SK-MEL-5 (cell line): ENCODE measurements around the gene NAALADL2. TPM values are rescaled to one million over a fixed set of nuclear protein-coding genes. Genes with fewer than 3 reads are reported as not detected.

Source experiments
- DNase-seq: peaks from one replicate; pipeline ENCODE4 v3.0.0-alpha.2; 2016; ENCODE audit warnings: low read depth, low spot score
- in situ Hi-C: cut with HindIII; loops from 2 replicates; pipeline ENCODE4 v1.10.0; 2016; ENCODE audit warnings: low sequenced_read_pairs, high pct_unique_total_duplicates, low pct_unique_long_range_greater_than_20kb
- total RNA-seq: library from RNA; depleted of rRNA; stranded (reverse); fragments of >200 nt; shearing (Covaris generic); gene quantifications from 2 replicates; pipeline ENCODE4 v1.2.3, GENCODE V29; 2014

NAALADL2 gene
- total RNA-seq, 1 experiment from 2014 or later = 2.9 TPM

- no peak for DNase-seq
- in situ Hi-C loops = no loop called here
These were observed 14.9 kb downstream of the NAALADL2 start for GRCh38 chr3:174873832-174874657.

GRCh38 chr3:174882789-174883188 lies 23.7 kb downstream of the NAALADL2 start:
- in situ Hi-C loops = no loop called here
- DNase-seq = no peak

GRCh38 chr3:174883881-174884675 lies 24.9 kb downstream of the NAALADL2 start:
- in situ Hi-C loops = no loop called here
- DNase-seq = no peak

- DNase-seq = no peak
- in situ Hi-C loops = no loop called here
These were observed 25.8 kb downstream of the NAALADL2 start for GRCh38 chr3:174884776-174885568.

GRCh38 chr3:174891524-174892203 lies 32.5 kb downstream of the NAALADL2 start:
- DNase-seq = peak; percentile 34
- in situ Hi-C loops = no loop called here

GRCh38 chr3:174907027-174907426 lies 47.9 kb downstream of the NAALADL2 start:
- in situ Hi-C loops = no loop called here
- no peak for DNase-seq

- no peak for DNase-seq
- in situ Hi-C loops = no loop called here
These were observed 48.7 kb downstream of the NAALADL2 start for GRCh38 chr3:174907628-174908407.

GRCh38 chr3:174931473-174932353 lies 72.6 kb downstream of the NAALADL2 start:
- in situ Hi-C loops = no loop called here
- DNase-seq = no peak

- no peak for DNase-seq
- in situ Hi-C loops = no loop called here
These were observed 77.5 kb downstream of the NAALADL2 start for GRCh38 chr3:174936590-174936989.

- DNase-seq = no peak
- in situ Hi-C loops = no loop called here
These were observed 78.3 kb downstream of the NAALADL2 start for GRCh38 chr3:174937478-174937877.

GRCh38 chr3:174938102-174938501 lies 79.0 kb downstream of the NAALADL2 start:
- DNase-seq = no peak
- in situ Hi-C loops = no loop called here

GRCh38 chr3:174940151-174940550 lies 81.0 kb downstream of the NAALADL2 start:
- in situ Hi-C loops = no loop called here
- no peak for DNase-seq

- no peak for DNase-seq
- in situ Hi-C loops = no loop called here
These were observed 86.1 kb downstream of the NAALADL2 start for GRCh38 chr3:174945276-174945675.

- DNase-seq = no peak
- in situ Hi-C loops = no loop called here
These were observed 86.8 kb downstream of the NAALADL2 start for GRCh38 chr3:174945951-174946350.

- DNase-seq = no peak
These were observed 90.4 kb downstream of the NAALADL2 start for GRCh38 chr3:174949523-174949922.

GRCh38 chr3:174951034-174951433 lies 91.9 kb downstream of the NAALADL2 start:
- no peak for DNase-seq
- in situ Hi-C loops = no loop called here

More at GRCh38 chr3:174949523-174949922, 90.4 kb downstream of the NAALADL2 start:
- in situ Hi-C loops = no loop called here
